GM10266 (cell line): Measurements from ENCODE around the gene HSP90B1.
A peak's percentile ranks its signal among the peaks of the same experiment; 100 is the strongest.

ENCODE experiments used
- DNase-seq: peaks from one replicate; pipeline ENCODE4 v3.0.0; 2012; ENCODE audit errors: extremely low spot score
- TF ChIP-seq, protein P1 (sequence below): IDR thresholded peaks from 2 replicates; pipeline ENCODE4 v1.5.1; 2012; ENCODE audit warnings: mild to moderate bottlenecking, low read depth; ENCODE audit not compliant: control insufficient read depth, insufficient read depth; ENCODE audit errors: missing control alignments

The HSP90B1 gene

DNA sequence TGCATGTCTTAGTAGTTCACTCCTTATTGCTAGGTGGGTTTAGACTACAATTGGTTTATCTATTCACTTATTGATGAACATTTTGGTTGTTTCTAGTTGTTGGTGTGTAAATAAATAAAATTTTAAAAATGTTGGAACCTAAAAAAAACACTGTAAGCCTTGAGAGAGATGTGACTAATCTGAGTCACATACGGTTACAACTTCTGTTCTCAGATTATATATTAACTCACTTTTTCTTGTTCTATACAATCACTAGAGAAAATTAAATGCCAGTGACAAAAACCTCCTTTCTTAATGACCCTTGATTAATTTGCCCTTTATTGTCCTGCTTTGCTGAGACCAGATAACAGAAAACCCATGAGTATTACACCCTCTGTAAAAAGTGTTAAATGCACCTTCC, 28.4 kb downstream of the HSP90B1 start:
- no peak for DNase-seq
- TF ChIP-seq, protein P1, sequence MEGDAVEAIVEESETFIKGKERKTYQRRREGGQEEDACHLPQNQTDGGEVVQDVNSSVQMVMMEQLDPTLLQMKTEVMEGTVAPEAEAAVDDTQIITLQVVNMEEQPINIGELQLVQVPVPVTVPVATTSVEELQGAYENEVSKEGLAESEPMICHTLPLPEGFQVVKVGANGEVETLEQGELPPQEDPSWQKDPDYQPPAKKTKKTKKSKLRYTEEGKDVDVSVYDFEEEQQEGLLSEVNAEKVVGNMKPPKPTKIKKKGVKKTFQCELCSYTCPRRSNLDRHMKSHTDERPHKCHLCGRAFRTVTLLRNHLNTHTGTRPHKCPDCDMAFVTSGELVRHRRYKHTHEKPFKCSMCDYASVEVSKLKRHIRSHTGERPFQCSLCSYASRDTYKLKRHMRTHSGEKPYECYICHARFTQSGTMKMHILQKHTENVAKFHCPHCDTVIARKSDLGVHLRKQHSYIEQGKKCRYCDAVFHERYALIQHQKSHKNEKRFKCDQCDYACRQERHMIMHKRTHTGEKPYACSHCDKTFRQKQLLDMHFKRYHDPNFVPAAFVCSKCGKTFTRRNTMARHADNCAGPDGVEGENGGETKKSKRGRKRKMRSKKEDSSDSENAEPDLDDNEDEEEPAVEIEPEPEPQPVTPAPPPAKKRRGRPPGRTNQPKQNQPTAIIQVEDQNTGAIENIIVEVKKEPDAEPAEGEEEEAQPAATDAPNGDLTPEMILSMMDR: no peak

DNA sequence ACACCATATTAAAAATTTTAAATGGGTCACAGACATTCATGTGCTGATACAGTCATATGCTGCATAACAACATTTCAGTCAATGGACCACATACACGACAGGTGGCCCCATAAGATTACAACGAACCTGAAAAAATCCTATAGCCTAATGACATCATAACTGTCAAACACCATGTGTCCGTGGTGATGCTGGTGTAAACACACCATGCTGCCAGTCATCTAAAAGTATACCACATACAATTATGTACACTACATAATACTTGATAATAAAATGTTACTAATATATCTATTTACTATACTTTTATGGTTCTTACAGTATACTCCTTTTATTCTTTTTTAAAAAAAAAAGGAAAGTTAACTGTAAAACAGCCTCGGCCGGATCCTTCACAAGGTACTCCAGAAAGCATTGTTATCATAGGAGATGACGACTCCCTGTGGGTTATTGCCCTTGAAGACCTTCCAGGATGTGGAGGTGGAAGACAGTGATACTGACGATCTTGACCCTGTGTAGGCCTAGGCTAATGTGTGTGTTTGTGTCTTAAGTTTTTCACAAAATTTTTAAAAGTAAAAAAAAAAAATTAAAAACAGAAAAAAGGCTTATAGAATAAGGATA, 30.5 kb downstream of the HSP90B1 start:
- DNase-seq: no peak

DNA sequence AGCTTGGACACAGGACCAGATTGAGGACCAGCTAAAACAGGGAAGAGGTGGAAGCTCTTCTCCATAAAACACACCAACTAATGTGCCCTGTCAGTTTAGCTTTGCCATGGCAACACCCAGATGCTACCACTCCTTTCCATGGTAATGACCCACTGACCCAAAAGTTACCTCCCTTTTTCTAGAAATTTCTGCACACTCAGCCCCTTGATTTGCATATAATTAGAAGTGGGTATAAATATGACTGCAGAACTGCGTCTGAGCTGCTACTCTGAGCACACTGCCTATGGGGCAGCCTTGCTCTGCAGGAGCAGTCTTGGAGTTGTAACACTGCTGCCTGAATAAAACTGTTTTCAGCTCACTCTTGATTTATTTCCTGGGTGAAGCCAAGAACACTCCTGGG, 32.3 kb downstream of the HSP90B1 start:
- TF ChIP-seq, protein P1: no peak
- DNase-seq: no peak

More for the DNA sequence above, 30.5 kb downstream of the HSP90B1 start:
- TF ChIP-seq, protein P1: no peak

DNA sequence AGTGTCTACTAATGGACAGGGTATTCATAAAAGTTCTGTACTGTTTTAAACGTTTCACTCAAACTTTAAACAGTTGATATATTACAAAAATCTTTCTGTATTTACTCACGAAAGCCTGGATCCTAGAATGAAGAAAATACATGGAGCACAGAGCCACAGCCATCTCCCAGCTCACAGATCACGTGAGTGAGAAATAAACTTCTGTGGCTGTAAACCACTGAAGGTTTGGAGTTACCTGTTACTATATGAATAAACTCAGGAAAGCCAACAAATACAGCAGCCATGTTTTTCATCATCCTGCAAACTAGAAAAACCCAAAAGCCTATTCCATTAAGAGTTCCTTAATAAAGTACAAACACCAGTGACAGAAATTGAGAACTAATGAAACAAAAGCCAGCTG, 34.6 kb downstream of the HSP90B1 start:
- TF ChIP-seq, protein P1: no peak
- DNase-seq: no peak

DNA sequence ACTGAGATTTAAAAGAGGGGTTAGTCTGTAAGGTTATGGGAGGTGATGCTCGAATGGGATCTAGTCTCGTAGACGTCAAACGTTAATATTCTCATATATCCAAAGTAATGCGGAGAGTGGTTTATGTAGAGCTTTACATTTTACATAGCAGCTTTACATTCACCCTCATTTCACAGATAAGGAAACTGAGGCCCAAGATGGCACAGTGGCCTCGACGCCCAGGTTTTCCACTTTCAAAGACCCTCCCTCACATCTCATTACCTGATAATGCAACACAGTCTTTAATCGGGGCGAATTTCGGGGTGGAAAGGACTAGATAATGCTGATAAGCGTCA, 35.0 kb downstream of the HSP90B1 start:
- TF ChIP-seq, protein P1: no peak
- DNase-seq: no peak

DNA sequence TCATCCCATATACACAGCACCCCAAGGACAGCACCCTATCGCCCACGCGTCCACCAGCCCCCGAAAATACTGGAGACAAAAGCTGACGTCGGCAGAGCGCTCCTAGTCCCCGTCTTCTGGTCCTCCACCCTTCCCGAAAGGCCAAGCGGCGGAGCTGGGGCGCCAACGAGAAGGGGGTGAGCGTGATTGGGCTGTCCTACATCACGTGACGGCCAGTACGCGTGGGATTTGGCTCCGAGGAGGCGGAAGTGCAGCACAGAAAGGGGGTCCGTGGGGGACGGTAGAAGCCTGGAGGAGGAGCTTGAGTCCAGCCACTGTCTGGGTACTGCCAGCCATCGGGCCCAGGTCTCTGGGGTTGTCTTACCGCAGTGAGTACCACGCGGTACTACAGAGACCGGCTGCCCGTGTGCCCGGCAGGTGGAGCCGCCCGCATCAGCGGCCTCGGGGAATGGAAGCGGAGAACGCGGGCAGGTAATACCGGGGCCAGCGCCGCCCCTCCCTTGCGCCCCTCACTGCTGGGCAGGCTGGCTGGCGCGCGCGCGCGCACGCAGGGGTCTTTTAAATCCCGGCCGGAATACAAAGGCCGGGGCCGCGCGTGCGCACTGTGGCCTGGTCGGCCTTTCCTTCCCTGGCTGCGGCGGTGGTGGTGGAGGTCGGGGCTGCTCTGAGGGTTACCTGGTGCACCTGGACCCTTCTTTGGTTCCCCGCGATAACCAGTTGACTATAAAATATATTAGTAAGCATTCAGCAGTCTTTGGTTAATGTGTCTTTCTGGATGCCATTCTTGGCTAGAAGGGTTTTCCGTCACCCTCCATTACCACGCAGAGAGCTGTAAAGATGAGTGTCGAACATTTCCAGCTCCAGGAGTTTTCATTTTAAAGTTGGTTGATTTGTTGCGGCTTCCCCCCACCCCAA, 35.6 kb downstream of the HSP90B1 start, which contains the start of gene TDG:
TDG (plus strand) TSS at position 283 of the 915 bp plus-strand sequence; CDS start at position 449, 166 bp downstream.
- TF ChIP-seq, protein P1: peak; percentile 8

DNA sequence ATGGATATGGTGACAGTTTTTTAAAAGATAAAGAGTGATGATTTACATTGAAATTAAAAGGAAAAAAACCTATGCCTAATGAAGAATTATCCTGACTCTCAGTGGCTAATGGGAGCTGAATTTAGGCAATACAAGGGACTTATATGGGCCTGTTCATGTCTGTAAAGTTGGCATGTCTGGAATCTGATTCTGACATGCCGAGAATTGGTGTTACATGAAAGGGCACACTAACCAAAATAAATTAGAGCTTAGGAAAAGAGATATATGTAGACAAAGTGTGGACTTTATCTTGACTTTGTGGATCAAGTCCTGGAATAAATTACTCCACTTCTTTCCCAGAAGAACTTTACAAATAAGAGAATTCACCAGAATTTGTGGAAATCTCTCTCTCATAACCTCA, 36.5 kb downstream of the HSP90B1 start:
- no peak for DNase-seq
- TF ChIP-seq, protein P1: no peak

More for the DNA sequence above, 35.6 kb downstream of the HSP90B1 start, which contains the start of gene TDG:
- DNase-seq: peak; percentile 95
